HG03342 (cell line): ENCODE data around the gene BLM.
"Not testable (repeated sequence)": the region's sequence is repeated elsewhere in the genome, so short reads cannot be mapped to it uniquely, and the experiment has no call there.

Experiments used
- ATAC-seq: cut with Tn5 transposase; IDR thresholded peaks from one replicate; pipeline ENCODE4 v1.9.1; 2021; ENCODE audit warnings: mild to moderate bottlenecking, moderate library complexity; ENCODE audit not compliant: unreplicated experiment

Gene BLM

GRCh38 chr15:90716976-90717821 lies at the start of gene BLM:
Gene BLM, plus strand, starts transcription at chr15:90717346. Its CDS starts 30,047 bp downstream, at chr15:90747393.
- ATAC-seq: peak; percentile 99

DNA sequence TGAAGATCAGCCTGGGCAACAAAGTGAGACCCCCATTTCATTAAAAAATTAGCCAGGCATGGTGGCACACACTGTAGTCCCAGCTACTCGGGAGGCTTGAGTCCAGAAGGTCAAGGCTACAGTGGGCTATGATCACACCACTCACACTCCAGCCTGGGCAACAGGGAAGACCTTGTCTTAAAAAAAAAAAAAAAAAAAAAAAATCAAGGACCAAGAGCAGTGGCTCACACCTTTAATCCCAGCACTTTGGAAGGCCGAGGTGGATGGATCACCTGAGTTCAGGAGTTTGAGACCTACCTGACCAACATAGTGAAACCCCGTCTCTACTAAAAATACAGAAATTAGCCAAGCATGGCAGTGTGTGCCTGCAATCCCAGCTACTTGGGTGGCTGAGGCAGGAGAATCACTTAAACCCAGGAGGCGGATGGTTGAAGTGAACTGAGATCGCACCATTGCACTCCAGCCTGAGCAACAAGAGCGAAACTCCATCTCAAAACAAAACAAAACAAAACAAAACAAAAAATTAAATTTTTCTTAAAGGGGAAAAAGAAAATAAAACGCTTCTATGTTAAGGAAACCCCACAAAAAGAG lies 49.3 kb upstream of the BLM start:
- not testable (repeated sequence) for ATAC-seq

DNA sequence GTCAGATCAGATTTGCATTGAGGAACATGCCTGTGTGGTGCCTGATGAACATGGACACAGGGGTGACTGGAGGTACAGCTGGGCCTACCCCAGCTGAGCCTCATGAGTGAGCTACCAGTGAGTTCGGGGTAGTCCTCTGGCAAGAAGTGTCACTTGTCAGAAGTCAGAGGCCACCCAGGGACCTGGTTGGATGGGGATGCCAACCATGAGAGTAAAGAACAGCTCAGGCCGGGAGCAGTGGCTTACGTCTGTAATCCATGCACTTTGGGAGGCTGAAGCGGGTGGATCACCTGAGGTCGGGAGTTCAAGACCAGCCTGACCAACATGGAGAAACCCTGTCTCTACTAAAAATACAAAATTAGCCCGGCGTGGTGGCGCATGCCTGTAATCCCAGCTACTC lies 46.5 kb upstream of the BLM start:
- not testable (repeated sequence) for ATAC-seq

DNA sequence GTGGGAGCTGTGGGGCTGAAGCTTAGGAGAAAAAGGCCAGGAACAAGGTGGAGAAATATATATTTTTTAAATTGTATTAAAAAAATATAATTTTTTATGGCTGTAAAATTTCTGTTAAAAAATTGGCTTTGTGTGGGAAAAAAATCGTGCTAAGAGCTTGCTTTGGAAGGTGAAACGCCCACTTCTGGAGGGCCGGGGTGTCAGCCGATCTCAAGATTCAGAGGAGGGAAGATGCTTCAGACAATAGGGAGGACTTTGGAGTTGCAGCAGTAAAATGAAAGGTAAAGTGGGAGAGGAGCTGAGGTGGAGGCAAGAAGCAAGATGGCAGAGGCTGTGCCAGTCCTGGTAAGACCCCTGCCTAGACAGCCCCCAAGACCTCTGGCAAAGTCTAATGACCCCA lies 45.9 kb upstream of the BLM start:
- ATAC-seq: no peak

GRCh38 chr15:90673357-90673756 lies 43.8 kb upstream of the BLM start:
- not testable (repeated sequence) for ATAC-seq

- ATAC-seq: no peak
Measured at GRCh38 chr15:90674476-90674875, 42.7 kb upstream of the BLM start.

- ATAC-seq: no peak
Measured at GRCh38 chr15:90675464-90675863, 41.7 kb upstream of the BLM start.

DNA sequence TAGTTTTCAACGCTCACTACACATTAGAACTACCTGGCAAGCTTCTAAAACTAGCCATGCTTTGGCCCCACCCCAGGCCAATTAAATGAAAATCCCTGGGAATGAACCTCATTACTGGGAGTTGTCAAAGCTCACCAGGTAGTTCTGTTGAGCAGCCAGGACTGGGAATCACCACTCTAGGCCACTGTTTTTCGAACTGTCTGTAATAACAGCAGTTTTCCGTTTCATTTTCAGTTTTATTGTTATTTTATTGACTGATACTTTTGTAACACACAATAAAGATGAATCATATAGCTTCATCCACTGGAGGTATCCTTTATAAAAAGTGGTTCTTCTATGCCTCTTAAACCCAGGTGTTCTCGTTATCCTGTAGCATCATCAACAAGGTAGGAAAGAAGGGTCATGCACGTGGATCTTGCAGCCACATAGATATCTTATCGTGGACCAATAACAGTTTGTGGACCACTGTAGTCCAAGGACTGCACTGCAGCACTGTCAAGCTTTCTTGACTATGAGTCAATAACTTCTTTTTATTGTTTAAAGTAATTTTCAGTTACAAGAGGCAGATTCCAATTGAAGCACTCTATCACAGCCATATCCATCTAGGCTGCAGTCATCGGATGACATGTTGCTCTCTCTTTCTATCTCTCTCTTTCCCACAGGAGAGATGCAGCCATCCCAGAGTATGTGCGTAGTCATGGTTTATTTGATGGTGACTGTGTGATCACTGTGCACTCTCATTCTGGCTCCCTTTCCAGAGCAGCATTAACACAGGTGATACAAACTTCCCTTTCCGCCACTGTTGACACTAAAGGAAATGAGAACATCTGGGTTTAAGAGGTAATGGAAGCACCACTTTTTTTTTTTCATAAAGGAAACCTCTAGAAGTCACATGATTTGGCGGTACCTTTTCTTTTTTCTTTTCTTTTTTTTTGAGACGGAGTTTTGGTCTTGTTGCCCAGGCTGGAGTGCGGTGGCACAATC lies 39.0 kb upstream of the BLM start:
- no peak for ATAC-seq

DNA sequence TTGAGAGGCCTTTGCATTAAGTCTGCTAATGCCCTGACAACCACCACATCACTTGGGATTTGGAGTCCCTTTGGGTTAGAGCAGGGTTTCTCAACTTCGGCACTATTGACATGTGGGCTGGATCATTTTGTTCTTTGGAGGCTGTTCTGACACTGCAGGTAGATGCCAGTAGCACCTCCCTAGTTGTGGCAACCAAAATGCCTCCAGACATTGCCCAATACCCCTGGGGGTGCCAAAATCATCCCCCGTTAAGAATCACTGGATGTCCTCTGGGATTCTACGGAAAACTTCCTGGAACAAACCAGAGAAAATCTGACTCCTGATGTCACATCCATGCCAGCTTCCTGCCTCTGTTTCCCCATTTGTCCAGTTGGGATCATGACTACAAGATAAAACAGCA lies 37.2 kb upstream of the BLM start:
- no peak for ATAC-seq

DNA sequence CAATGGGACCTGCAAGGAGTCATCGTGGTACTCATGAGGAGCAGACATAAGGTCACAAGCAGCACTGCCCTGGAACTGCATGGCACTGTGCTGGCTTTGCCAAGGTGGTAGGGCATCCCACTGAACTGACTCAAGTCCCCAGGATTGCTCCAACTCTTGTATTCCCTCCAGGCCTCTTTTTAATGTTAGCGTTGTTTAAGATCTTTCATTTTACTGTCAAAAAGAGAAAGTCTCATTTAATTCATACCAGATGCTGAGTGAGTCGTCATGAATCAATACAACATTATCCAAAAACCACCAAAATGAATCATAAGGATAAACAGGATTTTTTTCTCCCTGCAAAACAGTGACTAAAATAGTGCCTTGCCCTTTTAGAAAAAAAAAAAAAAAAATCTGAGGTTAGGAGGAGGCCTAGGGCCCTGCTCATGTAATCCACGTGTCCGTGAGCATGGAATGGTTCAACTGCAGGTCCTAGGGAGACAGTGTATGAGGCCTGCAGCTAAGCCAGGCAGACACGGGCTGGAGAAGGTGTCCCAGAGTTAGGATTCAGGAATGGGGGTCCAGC lies 36.7 kb upstream of the BLM start:
- ATAC-seq: no peak

GRCh38 chr15:90681056-90681455 lies 36.1 kb upstream of the BLM start:
- ATAC-seq: no peak

DNA sequence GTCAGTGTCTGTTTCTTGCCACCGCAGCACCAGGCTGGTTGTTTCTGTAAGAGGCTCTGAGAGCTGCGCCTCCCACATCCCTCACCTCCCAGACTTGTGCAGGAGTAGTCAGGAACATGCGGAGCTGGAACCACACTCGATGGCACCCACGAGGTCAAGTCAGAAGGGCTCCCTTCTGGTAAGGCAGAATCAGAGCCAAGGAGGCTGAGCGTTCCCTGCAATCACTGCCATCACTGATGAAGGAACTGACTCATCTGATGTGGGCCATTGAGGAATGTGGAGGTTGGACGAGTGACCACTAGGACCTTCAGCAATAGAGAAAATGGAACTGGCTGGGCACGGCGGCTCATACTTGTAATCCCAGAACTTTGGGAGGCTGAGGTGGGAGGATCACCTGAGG lies 35.7 kb upstream of the BLM start:
- no peak for ATAC-seq

DNA sequence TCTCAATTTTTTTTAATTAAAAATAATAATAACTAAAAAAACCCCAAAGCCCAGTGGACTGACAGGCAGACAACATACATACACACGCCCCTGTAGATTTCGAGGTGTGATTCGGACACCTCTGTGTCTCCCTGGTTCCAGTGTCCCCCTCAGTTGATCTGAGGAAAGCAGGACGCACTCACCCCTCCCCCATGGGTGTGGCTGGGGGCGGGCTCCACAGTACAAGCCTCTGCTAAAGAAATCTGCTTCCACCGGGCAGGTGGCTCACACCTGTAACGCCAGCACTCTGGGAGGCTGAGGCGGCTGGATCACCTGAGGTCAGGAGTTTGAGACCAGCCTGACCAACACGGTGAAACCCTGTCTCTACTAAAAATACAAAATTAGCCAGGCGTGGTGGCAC lies 33.8 kb upstream of the BLM start:
- no peak for ATAC-seq

DNA sequence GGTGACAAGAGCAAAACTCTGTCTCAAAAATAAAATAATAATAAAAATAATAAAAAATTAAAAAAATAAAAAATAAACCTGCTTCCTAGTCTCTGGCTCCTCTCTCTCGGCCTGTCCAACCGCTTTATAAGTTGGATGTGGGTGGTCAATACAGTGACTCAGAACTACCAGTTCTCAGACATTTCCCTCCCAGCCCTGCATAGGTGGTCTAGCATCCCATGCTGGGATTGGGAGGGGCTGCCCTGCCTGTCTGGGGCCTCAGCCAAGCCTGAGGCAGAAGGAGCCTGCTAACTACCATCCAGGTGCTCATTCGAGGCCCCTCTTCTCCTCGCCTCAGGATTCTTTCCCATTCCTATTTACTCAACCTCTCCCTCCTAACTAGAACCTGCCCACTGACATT lies 33.3 kb upstream of the BLM start:
- no peak for ATAC-seq

DNA sequence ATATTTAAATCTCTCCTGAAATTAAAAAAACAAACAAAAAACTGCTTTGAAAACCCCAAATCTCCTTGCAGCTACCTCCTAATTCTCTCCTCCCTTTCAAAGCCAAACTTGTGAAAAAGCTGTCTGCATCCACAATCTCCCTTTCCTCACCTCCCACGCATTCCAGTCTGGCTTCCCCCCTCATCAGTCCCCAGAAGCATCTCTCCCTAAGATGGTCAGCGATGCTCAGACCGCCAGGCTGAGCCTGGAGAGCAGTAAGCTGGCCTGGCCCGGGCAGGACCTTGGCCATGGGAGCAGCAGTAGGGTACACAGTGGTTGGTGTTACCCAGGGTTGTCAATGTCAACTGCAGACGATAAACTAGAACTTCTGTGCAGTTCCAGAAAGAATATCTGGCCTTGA lies 32.9 kb upstream of the BLM start:
- ATAC-seq: no peak

DNA sequence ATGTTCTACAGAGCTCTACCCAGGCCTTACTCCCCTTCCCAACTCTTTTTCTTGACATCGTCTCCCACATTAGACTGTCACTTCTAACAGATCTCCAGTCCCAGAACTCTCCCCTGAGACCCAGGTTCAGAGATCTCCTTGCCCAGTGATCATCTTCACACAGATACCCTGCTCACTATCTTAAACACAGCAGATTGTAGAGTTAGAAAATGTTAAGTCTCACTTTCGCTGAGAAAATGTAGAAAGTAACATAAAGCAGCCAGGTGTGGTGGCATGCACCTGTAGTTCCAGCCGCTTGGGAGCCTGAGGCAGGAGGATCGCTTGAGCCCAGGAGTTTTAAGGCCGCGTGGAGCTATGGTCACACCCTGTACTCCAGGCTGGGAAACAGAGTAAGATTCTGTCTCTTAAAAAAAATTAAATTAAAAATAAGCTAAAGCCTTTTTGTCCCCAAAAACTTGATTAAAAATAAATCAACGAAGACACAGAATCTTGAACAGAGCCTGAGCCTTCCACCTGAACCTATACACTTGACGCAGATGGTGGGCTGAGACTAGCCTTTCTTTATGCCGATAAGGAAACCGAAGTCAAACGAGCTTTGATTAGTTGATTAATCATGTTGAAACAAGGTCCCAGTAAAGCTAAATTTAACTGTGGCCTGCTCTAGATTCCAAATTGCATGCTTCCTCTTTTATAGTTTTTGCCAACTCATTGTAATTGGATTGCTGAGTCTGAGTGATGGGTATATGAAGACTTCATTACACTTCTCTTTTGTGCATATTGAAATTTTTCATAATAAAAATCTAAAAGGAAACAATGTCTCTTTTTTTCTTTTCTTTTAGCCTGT lies 31.3 kb upstream of the BLM start:
- ATAC-seq: peak; percentile 23

DNA sequence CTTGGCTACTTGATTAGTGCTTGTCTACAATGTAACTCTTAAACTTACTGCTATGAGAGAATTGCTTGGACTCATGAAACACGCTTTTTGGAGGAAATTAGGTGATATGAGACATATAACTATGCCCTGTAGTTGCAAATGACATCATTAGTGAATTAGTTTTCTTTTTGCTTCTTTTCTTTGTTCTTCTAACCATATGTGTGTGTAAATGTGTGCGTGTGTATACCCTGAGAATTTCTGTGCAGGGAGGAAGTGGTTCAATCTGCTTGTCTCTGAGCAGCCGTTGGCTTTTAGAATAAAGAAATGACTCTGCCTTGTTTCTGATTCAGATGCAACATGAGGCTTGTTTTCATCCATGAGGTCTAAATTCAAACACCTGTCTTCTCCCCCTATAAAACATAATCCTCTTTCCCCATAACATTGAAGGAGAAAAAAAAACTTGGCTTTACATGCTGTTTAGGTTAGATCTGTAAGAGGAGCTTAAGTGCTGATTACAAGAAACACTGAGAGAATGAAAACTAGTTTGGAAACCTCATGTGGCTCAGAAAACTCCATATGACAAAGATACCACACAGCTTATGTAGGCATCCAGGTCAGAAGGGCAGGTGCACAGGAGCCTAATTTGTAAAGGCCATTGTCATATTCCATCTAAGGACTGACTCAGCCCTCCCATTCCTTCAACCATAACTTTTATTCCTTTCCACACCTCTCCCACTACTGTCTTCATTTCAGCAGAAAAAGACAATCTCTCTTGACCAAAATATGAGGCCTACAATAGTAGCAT lies 30.5 kb upstream of the BLM start:
- ATAC-seq: peak; percentile 87

- ATAC-seq: not testable (repeated sequence)
Measured at GRCh38 chr15:90689326-90689961, 27.7 kb upstream of the BLM start.

DNA sequence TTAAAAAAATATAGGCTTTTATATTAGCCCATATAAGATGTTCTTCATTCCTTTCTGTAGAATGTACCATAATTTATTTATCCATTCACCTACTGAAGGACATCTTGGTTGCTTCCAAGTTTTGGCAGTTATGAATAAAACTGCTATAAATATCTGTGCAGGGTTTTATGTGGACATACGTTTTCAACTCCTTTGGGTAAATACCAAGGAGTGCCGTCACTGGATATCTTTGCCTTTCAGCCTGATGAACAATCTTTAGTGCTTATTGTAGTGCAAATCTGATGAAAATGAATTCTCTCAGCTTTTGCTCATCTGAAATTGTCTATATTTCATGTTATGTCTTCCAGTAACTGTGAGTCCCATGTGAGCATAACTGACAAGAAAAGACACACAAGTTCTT lies 26.6 kb upstream of the BLM start:
- ATAC-seq: no peak
